AG04450 (cell line): ENCODE results near the gene PLCL1. TPM values are rescaled to one million over a fixed set of nuclear protein-coding genes. Genes with fewer than 3 reads are reported as not detected.

Experiments used
- CTCF ChIA-PET: fragments of 300-600, 350-600 bp; formaldehyde crosslinking; extraction: SDS; loops from one replicate; lab custom pipeline; 2022; ENCODE audit warnings: antibody characterized with exemption, inconsistent platforms; lab: Charles Lee
- POLR2A ChIA-PET: fragments of 350-600 bp; formaldehyde crosslinking; extraction: SDS; loops from one replicate; lab custom pipeline; 2021; ENCODE audit warnings: antibody characterized with exemption, inconsistent platforms; lab: Yijun Ruan, JAX
- DNase-seq: peaks from one replicate; pipeline ENCODE4 v3.0.0-alpha.2; 2011; ENCODE audit warnings: low read depth, low spot score
- H3K27ac ChIP-seq: one replicate; pipeline ENCODE4 v1.5.1; 2012; ENCODE audit warnings: low read depth, low read length, control low read depth
- H3K27me3 ChIP-seq: one replicate; pipeline ENCODE4 v1.6.0; 2012; ENCODE audit warnings: low read length; ENCODE audit not compliant: control insufficient read depth, insufficient read depth
- H3K4me3 ChIP-seq: 2 replicates; pipeline ENCODE4 v1.5.1; 2011; ENCODE audit warnings: mild to moderate bottlenecking, low read depth, low read length, control low read depth
- H3K9me3 ChIP-seq: 2 replicates; pipeline ENCODE4 v1.5.1; 2012; ENCODE audit warnings: low read length; ENCODE audit not compliant: control insufficient read depth, insufficient read depth
- CTCF ChIP-seq: IDR thresholded peaks from 2 replicates; pipeline ENCODE4 v1.5.1; 2011; ENCODE audit warnings: low read depth, low read length, control low read depth, inconsistent platforms
- polyA plus RNA-seq: library from polyadenylated mRNA; depleted of rRNA; stranded (reverse); fragments of >200 nt; gene quantifications from 2 replicates; pipeline ENCODE4 v1.2.3, GENCODE V29; 2011

Gene PLCL1
- polyA plus RNA-seq, 1 experiment = 0.43 TPM

- ChIA-PET POLR2A (no interaction called here), CTCF (no interaction called here)
- Histone ChIP-seq H3K27me3 (no peaks in the 10 kb centered on the region), H3K4me3 (no peak overlapping the region), H3K27ac (no peak overlapping the region), H3K9me3 (no peaks in the 10 kb centered on the region; the same call in 1 of the 2 replicates)
- no peak for TF ChIP-seq CTCF
- DNase-seq = no peak
Measured at GRCh38 chr2:197925204-197925603, 120.8 kb downstream of the PLCL1 start.

GRCh38 chr2:197925976-197926375 lies 121.6 kb downstream of the PLCL1 start:
- H3K27ac ChIP-seq = no peak overlapping the region
- ChIA-PET CTCF (no interaction called here), POLR2A (no interaction called here)
- no peak overlapping the region for H3K4me3 ChIP-seq
- no peak for DNase-seq
- TF ChIP-seq CTCF = no peak
- H3K27me3 ChIP-seq = no peaks in the 10 kb centered on the region
- no peaks in the 10 kb centered on the region; the same call in 1 of the 2 replicates for H3K9me3 ChIP-seq

GRCh38 chr2:197926673-197927072 lies 122.3 kb downstream of the PLCL1 start:
- peak overlapping the region; percentile 31 for H3K27ac ChIP-seq
- no peak overlapping the region for H3K4me3 ChIP-seq
- DNase-seq = no peak
- no peaks in the 10 kb centered on the region; the same call in 1 of the 2 replicates for H3K9me3 ChIP-seq
- no peak for TF ChIP-seq CTCF
- no peaks in the 10 kb centered on the region for H3K27me3 ChIP-seq
- CTCF ChIA-PET = no interaction called here
- POLR2A ChIA-PET = no interaction called here

GRCh38 chr2:197927994-197928393 lies 123.6 kb downstream of the PLCL1 start:
- Histone ChIP-seq H3K4me3 (no peak overlapping the region), H3K27me3 (no peaks in the 10 kb centered on the region), H3K27ac (no peak overlapping the region), H3K9me3 (no peaks in the 10 kb centered on the region; the same call in 1 of the 2 replicates)
- DNase-seq = no peak
- POLR2A ChIA-PET = no interaction called here
- no peak for TF ChIP-seq CTCF
- CTCF ChIA-PET = no interaction called here

- no peak overlapping the region for H3K4me3 ChIP-seq
- ChIA-PET POLR2A (no interaction called here), CTCF (no interaction called here)
- H3K27me3 ChIP-seq = no peaks in the 10 kb centered on the region
- H3K27ac ChIP-seq = no peak overlapping the region
- DNase-seq = no peak
- no peaks in the 10 kb centered on the region for H3K9me3 ChIP-seq
- no peak for TF ChIP-seq CTCF
Measured at GRCh38 chr2:197929008-197929885, 124.9 kb downstream of the PLCL1 start.
